SK-N-MC (cell line): Measurements from ENCODE around the gene FURIN.
A peak's percentile ranks its signal among the peaks of the same experiment; 100 is the strongest.
"Not testable (repeated sequence)": the region's sequence is repeated elsewhere in the genome, so short reads cannot be mapped to it uniquely, and the experiment has no call there.

ENCODE experiments used
- DNase-seq: peaks from one replicate; pipeline ENCODE4 v3.0.0-alpha.2; 2011; ENCODE audit warnings: low read depth, low spot score
- H3K27ac ChIP-seq: fragments of 200-600 bp; sonication (generic); 2 replicates; pipeline ENCODE4 v1.5.1; 2016; ENCODE audit warnings: mixed run types
- H3K36me3 ChIP-seq: fragments of 200-600 bp; sonication (generic); 2 replicates; pipeline ENCODE4 v1.6.1; 2017; ENCODE audit warnings: antibody characterized with exemption, low read length, mixed read lengths; ENCODE audit not compliant: insufficient read depth
- H3K4me3 ChIP-seq: fragments of 200-600 bp; sonication (generic); 2 replicates; pipeline ENCODE4 v1.5.1; 2016
- H3K9ac ChIP-seq: fragments of 200-600 bp; sonication (generic); 2 replicates; pipeline ENCODE4 v1.8.0; 2017; ENCODE audit warnings: mixed run types, mixed read lengths; ENCODE audit not compliant: insufficient read length
- H3K9me3 ChIP-seq: fragments of 200-600 bp; sonication (generic); 2 replicates; pipeline ENCODE4 v1.6.1; 2017; ENCODE audit warnings: low read depth, mild to moderate bottlenecking, antibody characterized with exemption, low read length, moderate library complexity, mixed read lengths
- EZH2 ChIP-seq: fragments of 200-600 bp; sonication (generic); IDR thresholded peaks from one replicate; pipeline ENCODE4 v1.6.1; 2017; ENCODE audit warnings: antibody characterized with exemption
- FOXP2 ChIP-seq: optimal IDR thresholded peaks from 2 replicates; pipeline ENCODE3; 2011; ENCODE audit warnings: mild to moderate bottlenecking, moderate library complexity; ENCODE audit not compliant: insufficient read depth; ENCODE audit errors: extremely low read length, control extremely low read depth
- POLR2AphosphoS5 ChIP-seq: IDR thresholded peaks from 2 replicates; pipeline ENCODE4 v1.6.1; 2012; ENCODE audit warnings: mild to moderate bottlenecking, low read depth, low read length, borderline replicate concordance

The FURIN gene

GRCh38 chr15:90868261-90868689 is at the start of gene FURIN:
FURIN (plus strand) TSS chr15:90868588; CDS start chr15:90875741, 7,153 bp downstream.
- TF ChIP-seq EZH2 = no peak
- no peak; the same call in 1 of the 2 replicates for TF ChIP-seq POLR2AphosphoS5
- TF ChIP-seq FOXP2 = no peak
- no peak for DNase-seq
- H3K9ac ChIP-seq = peak within 1 kb of the TSS; percentile 4

GRCh38 chr15:90819390-90819789 is 49.0 kb upstream of the FURIN start:
- DNase-seq = no peak
- Histone ChIP-seq H3K4me3 (no peak overlapping the region), H3K9me3 (no peaks in the 10 kb centered on the region), H3K27ac (no peak overlapping the region), H3K9ac (no peak overlapping the region), H3K36me3 (no peaks in the 10 kb centered on the region)
- TF ChIP-seq POLR2AphosphoS5 = no peak
- no peak for TF ChIP-seq EZH2
- TF ChIP-seq FOXP2 = no peak

More at GRCh38 chr15:90868261-90868689, at the start of gene FURIN:
- Histone ChIP-seq H3K27ac (peak within 1 kb of the TSS; percentile 86), H3K4me3 (peak within 1 kb of the TSS; percentile 85), H3K36me3 (no peaks in the 10 kb centered on the region), H3K9me3 (no peaks in the 10 kb centered on the region)

- no peak overlapping the region for H3K9ac ChIP-seq
- H3K27ac ChIP-seq = no peak overlapping the region
- no peak for TF ChIP-seq EZH2
- TF ChIP-seq POLR2AphosphoS5 = no peak
- TF ChIP-seq FOXP2 = no peak
- no peak overlapping the region for H3K4me3 ChIP-seq
- H3K36me3 ChIP-seq = no peaks in the 10 kb centered on the region
- no peak for DNase-seq
- no peaks in the 10 kb centered on the region for H3K9me3 ChIP-seq
Observed at GRCh38 chr15:90819850-90820249, 48.5 kb upstream of the FURIN start.

GRCh38 chr15:90820481-90820880 is 47.9 kb upstream of the FURIN start:
- H3K36me3 ChIP-seq = no peaks in the 10 kb centered on the region
- DNase-seq = no peak
- no peaks in the 10 kb centered on the region for H3K9me3 ChIP-seq
- TF ChIP-seq FOXP2 (no peak), EZH2 (no peak), POLR2AphosphoS5 (no peak)
- H3K4me3 ChIP-seq = no peak overlapping the region
- H3K9ac ChIP-seq = no peak overlapping the region
- H3K27ac ChIP-seq = no peak overlapping the region

- H3K9ac ChIP-seq = no peak overlapping the region
- no peaks in the 10 kb centered on the region for H3K9me3 ChIP-seq
- DNase-seq = no peak
- TF ChIP-seq POLR2AphosphoS5 = no peak
- no peak overlapping the region for H3K27ac ChIP-seq
- no peak overlapping the region for H3K4me3 ChIP-seq
- H3K36me3 ChIP-seq = no peaks in the 10 kb centered on the region
Observed at GRCh38 chr15:90822204-90822955, 46.0 kb upstream of the FURIN start.

- Histone ChIP-seq H3K9ac (no peak overlapping the region), H3K36me3 (no peaks in the 10 kb centered on the region), H3K9me3 (no peaks in the 10 kb centered on the region), H3K4me3 (no peak overlapping the region), H3K27ac (no peak overlapping the region)
- DNase-seq = no peak
- no peak for TF ChIP-seq EZH2
- TF ChIP-seq FOXP2 = no peak
- TF ChIP-seq POLR2AphosphoS5 = no peak
Observed at GRCh38 chr15:90823455-90823974, 44.9 kb upstream of the FURIN start.

GRCh38 chr15:90825115-90825899 is 43.1 kb upstream of the FURIN start:
- H3K27ac ChIP-seq, H3K9me3 ChIP-seq, H3K9ac ChIP-seq, H3K4me3 ChIP-seq, DNase-seq, H3K36me3 ChIP-seq: not testable (repeated sequence)

- H3K9ac ChIP-seq, H3K27ac ChIP-seq, DNase-seq, H3K4me3 ChIP-seq, H3K9me3 ChIP-seq, H3K36me3 ChIP-seq: not testable (repeated sequence)
Observed at GRCh38 chr15:90826206-90826885, 42.0 kb upstream of the FURIN start.
